ENCODE measurements around the gene CDH11. TPM values are rescaled to one million over a fixed set of nuclear protein-coding genes. Genes with fewer than 3 reads are reported as not detected.

The CDH11 gene
- polyA plus RNA-seq: 23.2 and 23.8 TPM in 2 replicates

GRCh38 chr16:65121870-65122723, at the start of gene CDH11:
Gene CDH11, minus strand, starts transcription at chr16:65122063. Its CDS starts 117,194 bp downstream, at chr16:65004869.

Data from Purkinje cell (primary cell).